Stimulated activated CD4-positive, alpha-beta T cell treated with anti-CD3 and anti-CD28 coated beads, Interleukin-4, amount 100 ng/mL, for 24 hours (primary cell): ENCODE results near the gene POLRMT.
"Not testable (repeated sequence)": the region's sequence is repeated elsewhere in the genome, so short reads cannot be mapped to it uniquely, and the experiment has no call there.

Experiments
- DNase-seq: peaks from one replicate; pipeline ENCODE4 v3.0.0-alpha.2; 2020

POLRMT gene

GRCh38 chr19:646779-647565, 13.6 kb upstream of the POLRMT start:
- DNase-seq: no peak

GRCh38 chr19:645912-646778, 12.8 kb upstream of the POLRMT start:
- DNase-seq: no peak

DNA sequence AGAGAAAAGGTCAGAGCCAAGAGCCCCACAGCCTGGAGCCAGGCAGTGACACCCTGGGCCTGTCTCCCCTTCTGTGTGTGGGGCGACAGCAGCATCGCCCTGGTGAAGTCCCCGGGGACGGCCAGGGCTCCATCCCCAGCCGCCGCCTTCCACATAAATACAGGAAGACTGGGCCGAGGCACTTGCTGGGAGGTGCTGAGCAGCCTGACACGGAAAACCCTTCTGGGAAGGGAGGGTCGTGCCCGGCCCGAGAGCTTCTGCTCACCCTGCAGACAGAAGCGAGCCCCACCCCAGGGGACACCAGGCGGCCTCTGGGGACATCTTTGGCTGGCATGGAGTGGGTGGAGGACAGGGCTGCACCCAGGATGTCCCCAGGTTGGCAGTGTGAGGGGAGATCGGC, 11.5 kb upstream of the POLRMT start:
- no peak for DNase-seq

DNA sequence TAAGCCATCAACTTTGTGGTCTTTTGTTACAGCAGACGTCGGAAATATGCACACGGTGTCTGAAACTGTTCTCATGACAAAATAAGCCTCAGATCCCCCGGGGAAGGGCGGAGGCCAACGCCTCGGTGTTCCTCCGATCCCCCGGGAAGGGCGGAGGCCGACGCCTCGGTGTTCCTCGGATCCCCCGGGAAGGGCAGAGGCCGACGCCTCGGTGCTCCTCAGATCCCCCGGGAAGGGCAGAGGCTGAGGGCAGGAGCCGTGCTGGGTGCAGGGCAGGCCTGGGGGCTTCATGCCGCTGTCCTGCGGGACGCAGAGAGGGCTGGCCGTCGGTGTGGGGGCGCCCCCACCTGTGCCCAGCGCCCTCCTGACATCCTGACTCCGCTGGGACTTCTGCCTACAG, 11.0 kb upstream of the POLRMT start:
- no peak for DNase-seq

- DNase-seq: no peak
Observed at GRCh38 chr19:643736-644135, 10.4 kb upstream of the POLRMT start.

DNA sequence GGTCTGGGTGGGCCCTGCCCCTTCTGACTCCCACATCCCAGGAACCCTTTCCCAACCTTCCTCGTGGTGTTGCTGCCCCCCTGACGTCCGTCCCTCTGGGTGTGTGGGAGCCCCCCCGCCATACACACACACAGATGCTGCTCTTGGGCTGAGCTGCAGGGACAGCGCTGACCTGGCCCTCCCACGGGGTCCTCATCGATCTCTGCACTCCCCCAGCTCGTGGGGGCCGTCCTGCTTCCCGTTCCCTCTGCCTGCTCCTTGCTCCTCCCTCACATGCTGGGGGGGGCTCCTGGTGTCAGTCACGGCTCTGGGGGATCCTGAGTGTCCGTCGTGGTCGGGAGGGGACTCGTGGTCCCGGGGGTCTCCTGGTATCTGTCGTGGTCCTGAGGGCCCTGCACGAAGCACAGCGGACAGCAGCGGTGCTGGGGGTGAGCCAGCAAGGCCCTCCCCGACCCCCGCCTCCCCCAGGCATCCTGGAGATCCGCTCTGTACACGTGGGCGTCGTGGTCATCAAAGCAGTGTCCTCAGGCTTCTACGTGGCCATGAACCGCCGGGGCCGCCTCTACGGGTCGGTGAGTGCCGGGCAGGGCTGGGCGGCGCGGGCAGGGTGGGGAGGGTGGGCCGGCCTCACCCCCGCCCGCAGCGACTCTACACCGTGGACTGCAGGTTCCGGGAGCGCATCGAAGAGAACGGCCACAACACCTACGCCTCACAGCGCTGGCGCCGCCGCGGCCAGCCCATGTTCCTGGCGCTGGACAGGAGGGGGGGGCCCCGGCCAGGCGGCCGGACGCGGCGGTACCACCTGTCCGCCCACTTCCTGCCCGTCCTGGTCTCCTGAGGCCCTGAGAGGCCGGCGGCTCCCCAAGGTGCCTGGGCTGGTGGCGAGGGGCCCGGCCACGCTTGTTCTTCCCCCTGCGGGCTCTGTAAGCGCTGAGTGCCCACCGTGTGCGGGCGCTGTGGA, 9.7 kb upstream of the POLRMT start:
- no peak for DNase-seq

- DNase-seq: no peak
Observed at GRCh38 chr19:641702-642101, 8.4 kb upstream of the POLRMT start.

GRCh38 chr19:640606-641189, 7.4 kb upstream of the POLRMT start:
- no peak for DNase-seq

- DNase-seq: no peak
Observed at GRCh38 chr19:640161-640558, 6.8 kb upstream of the POLRMT start.

GRCh38 chr19:639253-640160, 6.2 kb upstream of the POLRMT start, which contains the start of gene FGF22:
Gene FGF22 (plus strand): TSS chr19:639879. CDS start chr19:639926, 47 bp downstream.
- peak; percentile 95 for DNase-seq

DNA sequence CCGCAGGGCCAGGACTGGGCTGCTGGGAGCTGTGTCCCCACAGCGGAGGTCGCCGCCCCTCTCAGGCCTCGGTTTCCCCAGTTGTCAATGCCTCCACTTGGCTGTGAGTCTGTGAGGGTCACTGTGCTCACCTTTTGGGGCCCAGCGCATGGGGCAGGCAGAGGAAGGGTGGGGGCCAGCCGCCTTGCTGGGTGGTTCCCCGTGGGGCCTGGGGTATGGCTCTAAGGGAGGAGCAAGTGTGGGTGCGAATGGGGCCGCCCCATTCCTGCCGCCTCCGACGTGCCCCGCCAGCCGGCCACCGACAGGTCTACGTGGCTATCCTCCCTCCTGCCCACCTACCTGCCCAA, 5.5 kb upstream of the POLRMT start:
- DNase-seq: no peak

DNA sequence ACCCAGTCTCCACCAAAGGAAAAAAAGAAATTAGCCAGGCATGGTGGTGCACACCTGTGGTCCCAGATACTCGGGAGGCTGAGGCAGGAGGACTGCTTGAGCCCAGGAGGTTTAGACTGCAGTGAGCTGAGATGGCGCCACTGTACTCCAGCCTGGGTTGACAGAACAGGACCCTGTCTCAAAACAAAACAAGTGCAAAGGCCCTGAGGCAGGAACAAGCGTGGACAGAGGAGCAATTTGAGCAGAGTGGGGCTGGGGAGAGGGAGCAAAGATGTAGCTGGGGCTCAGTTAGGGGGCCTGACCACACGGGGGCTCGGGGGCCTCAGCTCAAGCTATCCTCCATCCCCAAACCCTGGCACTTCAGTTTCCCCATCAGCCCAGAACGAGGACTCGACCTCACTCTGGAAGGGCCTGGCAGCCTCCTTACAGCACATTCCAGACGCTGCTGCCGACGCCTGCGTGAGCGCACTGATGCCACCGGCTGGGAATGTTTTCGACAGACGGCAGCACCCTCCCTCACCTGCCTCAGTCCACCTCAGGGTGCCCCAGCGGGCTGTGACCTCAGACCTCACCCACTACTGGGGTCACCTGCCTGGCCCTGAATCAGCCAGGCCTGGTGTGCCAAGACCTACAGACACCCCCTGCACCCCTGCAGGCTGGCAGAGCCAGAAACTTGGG, 1.8 kb upstream of the POLRMT start:
- no peak for DNase-seq

DNA sequence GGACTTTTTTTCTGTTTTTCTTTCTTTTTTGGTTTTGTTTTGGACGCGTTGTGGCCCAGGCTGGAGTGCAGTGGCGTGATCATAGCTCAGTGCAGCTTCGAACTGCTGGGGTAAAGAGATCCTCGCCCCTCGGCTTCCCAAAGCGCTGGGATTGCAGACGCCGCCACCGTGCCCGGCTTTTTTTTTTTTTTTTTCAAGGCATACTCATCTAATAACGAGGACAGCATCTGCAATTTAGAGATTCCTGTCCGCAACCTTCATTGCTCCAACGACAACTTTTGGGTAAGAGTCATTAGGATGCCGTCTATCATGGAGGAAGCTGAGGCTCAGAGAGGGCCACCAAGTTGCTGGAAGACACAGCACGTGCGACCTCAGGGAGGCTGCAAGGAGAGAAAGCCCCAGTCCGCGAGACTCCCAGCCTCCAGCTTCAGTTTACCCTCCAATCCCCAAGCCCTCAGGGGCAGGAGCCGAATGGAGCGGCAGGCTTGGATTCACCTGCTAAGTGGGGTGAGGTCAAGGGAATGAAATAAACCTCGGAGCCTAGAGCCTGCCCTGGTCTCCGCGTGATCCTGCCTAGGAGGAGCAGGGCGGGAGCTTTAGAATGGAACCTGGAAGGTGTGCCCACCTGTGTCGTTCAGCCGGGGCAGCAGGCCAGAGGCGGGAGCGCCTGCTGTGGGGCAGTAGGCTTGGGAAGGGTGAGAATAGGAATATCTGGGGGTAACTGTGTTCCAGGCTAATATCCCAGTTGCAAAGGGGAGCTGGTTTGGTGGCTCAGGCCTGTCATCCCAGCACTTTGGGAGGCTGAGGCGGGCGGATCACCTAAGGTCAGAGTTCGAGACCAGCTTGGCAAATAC, 676 bp upstream of the POLRMT start:
- no peak for DNase-seq

- DNase-seq: peak; percentile 54
Observed at GRCh38 chr19:632579-633067, 714 bp downstream of the POLRMT start.

DNA sequence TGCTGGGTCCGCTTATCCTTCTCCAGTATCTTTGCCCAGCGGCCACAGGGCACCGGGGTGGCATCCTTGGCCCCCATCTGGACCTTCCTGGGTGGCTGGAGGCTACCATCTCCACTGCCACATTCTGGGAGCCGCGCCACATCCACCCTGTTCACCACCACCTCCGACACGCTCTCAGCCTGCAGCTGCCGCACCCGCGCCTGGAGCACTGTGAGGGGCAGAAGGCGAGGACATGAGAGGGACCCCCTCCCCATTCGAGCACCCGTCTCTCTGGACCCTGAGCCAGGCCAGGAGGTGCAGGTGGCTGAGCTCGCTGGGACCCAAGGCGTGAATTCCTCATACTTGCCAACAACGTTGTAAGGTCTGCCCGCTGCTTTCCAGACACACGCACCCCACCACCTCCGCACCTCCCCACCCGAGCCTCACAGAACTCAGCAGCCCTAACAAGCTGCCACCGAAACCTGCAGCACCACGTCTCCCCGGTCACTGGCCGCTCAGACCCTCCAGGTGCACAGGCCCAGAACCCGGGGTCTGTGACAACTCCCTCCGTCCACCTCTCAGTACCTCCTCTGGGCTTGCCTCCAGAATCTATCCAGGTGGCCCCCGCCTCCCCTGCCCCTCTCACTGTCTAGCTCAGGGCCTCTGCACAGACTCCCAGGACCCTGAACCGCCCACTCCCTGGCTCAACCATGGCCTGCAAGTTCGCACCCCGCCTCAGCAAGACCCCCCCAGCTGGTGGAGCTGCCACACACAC, 3.2 kb downstream of the POLRMT start:
- DNase-seq: no peak

- DNase-seq: not testable (repeated sequence)
Observed at GRCh38 chr19:629515-629914, 3.8 kb downstream of the POLRMT start.

DNA sequence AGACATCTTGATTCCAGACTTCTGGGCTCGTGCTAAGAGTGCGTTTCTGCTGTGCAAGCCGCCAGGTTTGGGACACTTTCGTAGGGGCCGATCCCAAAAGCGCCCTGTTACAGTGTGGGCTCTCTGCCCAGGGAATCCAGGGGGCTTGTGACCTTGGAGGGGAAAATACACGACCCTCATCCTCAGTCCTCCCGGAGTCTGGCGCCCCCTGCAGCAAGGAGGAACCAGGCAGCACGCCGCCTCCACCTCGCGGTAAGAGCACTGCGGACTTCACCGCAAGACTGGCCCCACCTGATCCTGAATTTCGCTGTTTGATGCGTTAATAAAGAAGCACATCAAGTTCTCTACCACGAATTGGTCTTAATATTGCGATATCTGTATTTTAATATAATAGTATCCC, 5.2 kb downstream of the POLRMT start:
- no peak for DNase-seq

DNA sequence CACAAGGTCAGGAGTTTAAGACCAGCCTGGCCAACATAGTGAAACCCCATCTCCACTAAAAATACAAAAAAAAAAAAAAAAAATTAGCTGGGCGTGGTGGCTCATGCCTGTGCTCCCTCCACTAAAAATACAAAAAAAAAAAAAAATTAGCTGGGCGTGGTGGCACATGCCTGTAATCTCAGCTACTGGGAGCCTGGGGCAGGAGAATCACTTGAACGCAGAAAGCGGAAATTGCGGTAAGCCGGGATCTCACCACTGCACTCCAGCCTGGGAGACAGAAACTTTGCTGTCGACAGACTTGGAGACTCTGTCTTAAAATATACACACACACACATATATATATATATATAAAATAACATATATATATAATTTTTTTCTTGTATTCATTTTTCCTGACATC, 6.8 kb downstream of the POLRMT start:
- DNase-seq: not testable (repeated sequence)

DNA sequence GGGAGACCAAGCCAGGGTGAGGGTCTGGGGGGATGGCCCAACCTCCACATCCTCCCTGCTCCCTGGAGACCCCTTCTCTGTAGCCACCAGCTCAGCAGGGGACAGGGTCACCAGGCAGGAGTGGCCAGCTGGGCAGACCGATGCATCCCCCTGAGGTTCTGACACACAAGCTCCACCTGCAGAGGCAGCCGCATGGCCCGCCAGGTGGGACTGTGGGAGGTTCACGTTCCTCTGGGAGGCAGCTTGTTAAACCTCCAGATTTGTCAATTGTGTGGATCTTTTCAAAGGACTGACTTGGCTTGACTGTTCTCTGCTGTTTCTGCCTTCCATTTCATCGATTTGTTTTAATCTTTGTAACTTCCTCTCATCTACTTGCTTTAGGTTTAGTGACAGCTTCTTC, 8.1 kb downstream of the POLRMT start:
- no peak for DNase-seq
